Breast epithelium (tissue), 4 donors: ENCODE results near the gene WLS. TPM values are rescaled to one million over a fixed set of nuclear protein-coding genes. Genes with fewer than 3 reads are reported as not detected.

Experiments
- DNase-seq, 2 donors: peaks; one replicate each; pipeline ENCODE4 v3.0.0-alpha.2; 2019; ENCODE audit warnings: low spot score in 2 of 2
- H3K27ac ChIP-seq, 2 donors: fragments of 200-600 bp; sonication (generic) in 1 of 2; one replicate each; pipeline ENCODE4 v1.5.1; 2016 to 2019; ENCODE audit warnings: mild to moderate bottlenecking in 1 of 2
- H3K27me3 ChIP-seq, 2 donors: fragments of 200-600 bp; sonication (generic) in 1 of 2; one replicate each; pipeline versions ENCODE4 v1.5.1 to v1.6.0; 2017 to 2019; ENCODE audit warnings: control low read depth in 1 of 2, mild to moderate bottlenecking in 1 of 2
- H3K36me3 ChIP-seq: fragments of 200-600 bp; one replicate; pipeline ENCODE4 v1.5.1; 2019
- H3K4me1 ChIP-seq, 2 donors: fragments of 200-600 bp; sonication (generic); one replicate each; pipeline ENCODE4 v1.5.1; 2016 to 2019; ENCODE audit warnings: control low read depth in 1 of 2
- H3K4me3 ChIP-seq, 3 donors: fragments of 200-600 bp; sonication (generic); 1 replicate in 2 of 3; 2 replicates in 1 of 3; pipeline ENCODE4 v1.5.1; 2016 to 2019; ENCODE audit warnings: mild to moderate bottlenecking in 3 of 3, moderate library complexity in 2 of 3
- H3K9me3 ChIP-seq, 2 donors: fragments of 200-600 bp; sonication (generic) in 1 of 2; one replicate each; pipeline ENCODE4 v1.5.1; 2016 to 2019; ENCODE audit warnings: control low read depth in 1 of 2
- POLR2A ChIP-seq: fragments of 450-650 bp; IDR thresholded peaks from one replicate; pipeline ENCODE4 v1.6.1; 2016; ENCODE audit warnings: antibody characterized with exemption, mild to moderate bottlenecking, moderate library complexity
- POLR2AphosphoS5 ChIP-seq, 3 donors: sonication (generic); formaldehyde crosslinking; IDR thresholded peaks; one replicate each; pipeline ENCODE4 v1.6.1; 2017; ENCODE audit warnings: antibody characterized with exemption in 3 of 3
- intact Hi-C: fragments of 100-400 bp; cut with DNase I; formaldehyde crosslinking; loops from one replicate; pipeline ENCODE4 v1.15.1; 2023; ENCODE audit warnings: low total_unique reads
- total RNA-seq, 3 donors: library from RNA; depleted of rRNA; stranded (reverse); fragments of >200 nt; gene quantifications; one replicate each; pipeline ENCODE4 v1.1.0, GENCODE V29; 2016
- TF ChIP-seq, protein P1 (sequence below), 3 donors: fragments of 450-650 bp; IDR thresholded peaks; one replicate each; pipeline ENCODE4 v1.5.1; 2016 to 2017; ENCODE audit warnings: antibody characterized with exemption in 3 of 3, mild to moderate bottlenecking in 3 of 3, moderate library complexity in 3 of 3

The WLS gene
- total RNA-seq, 3 donors from 2014 or later, result 61.9 to 76.3 (median 62.8) TPM

DNA sequence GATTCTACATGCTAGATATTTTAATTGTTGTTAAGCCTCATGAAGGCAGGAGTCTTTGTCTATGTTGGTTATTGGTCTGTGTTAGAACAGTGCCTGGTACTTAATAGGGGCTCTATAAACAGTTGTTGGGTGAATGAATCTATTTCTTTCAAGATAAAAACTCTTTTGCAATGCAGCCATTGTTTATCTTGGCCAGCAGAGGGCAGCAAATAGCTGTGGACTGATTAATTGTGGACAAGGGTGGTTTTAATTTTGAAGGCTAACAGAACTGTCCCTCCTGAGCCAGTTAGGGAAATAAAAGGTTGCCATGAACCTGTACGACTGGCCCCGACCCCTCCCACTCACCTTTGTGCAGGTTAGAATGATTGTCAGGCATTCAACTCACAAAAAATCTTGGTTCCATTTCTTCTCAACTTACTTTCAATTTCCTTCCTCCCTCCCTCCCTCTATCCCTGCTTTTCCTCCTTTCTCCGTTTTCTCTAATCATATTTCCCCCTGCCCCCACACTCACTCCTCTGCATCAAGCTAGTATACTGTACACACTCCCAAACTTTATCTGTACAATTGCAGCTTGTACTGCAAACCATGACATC is 115.6 kb downstream of the WLS start:
- H3K4me3 ChIP-seq, result peak overlapping the region in 2 of 3 donors; percentile 26 to 54
- intact Hi-C loops, result loop anchor here (2.0 to 5.0 kb wide), 2 partner anchors 66 to 231 kb away; no protein-coding TSS in a partner anchor

DNA sequence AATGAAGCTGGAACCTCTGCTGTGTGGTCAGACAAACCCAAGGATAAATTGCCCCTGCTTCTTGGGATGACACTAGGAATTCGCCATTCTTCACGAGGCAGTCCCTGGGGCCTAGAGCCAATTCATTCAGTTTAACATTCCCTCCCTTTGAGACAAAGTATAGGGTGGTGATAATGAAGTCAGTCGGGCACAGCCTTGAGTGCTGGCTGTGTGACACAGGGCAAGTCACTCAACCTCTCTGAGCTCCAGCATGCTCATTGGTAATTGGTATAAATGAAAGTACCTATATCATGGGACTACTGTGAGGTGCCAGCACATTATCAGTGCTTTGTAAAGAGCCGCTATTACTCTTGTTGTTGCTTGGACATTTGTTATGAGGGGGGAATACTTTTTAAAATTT is 117.0 kb downstream of the WLS start:
- H3K4me3 ChIP-seq, result no peak overlapping the region
- H3K36me3 ChIP-seq, result no peaks in the 10 kb centered on the region
- no peak for DNase-seq
- TF ChIP-seq POLR2A (no peak), POLR2AphosphoS5 (IDR thresholded peaks at IDR 0.05) (no peak)
- TF ChIP-seq, protein P1, sequence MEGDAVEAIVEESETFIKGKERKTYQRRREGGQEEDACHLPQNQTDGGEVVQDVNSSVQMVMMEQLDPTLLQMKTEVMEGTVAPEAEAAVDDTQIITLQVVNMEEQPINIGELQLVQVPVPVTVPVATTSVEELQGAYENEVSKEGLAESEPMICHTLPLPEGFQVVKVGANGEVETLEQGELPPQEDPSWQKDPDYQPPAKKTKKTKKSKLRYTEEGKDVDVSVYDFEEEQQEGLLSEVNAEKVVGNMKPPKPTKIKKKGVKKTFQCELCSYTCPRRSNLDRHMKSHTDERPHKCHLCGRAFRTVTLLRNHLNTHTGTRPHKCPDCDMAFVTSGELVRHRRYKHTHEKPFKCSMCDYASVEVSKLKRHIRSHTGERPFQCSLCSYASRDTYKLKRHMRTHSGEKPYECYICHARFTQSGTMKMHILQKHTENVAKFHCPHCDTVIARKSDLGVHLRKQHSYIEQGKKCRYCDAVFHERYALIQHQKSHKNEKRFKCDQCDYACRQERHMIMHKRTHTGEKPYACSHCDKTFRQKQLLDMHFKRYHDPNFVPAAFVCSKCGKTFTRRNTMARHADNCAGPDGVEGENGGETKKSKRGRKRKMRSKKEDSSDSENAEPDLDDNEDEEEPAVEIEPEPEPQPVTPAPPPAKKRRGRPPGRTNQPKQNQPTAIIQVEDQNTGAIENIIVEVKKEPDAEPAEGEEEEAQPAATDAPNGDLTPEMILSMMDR (IDR thresholded peaks at IDR 0.05), result no peak
- no peaks in the 10 kb centered on the region for H3K27me3 ChIP-seq
- intact Hi-C loops, result loop anchor here (5.0 kb wide), 1 partner anchor 232 kb away; no protein-coding TSS in a partner anchor
- H3K4me1 ChIP-seq, result no peaks in the 10 kb centered on the region
- H3K9me3 ChIP-seq, result no peaks in the 10 kb centered on the region
- H3K27ac ChIP-seq, result no peak overlapping the region

More for the DNA sequence above, 115.6 kb downstream of the WLS start:
- Histone ChIP-seq H3K36me3 (no peaks in the 10 kb centered on the region), H3K4me1 (no peaks in the 10 kb centered on the region), H3K9me3 (no peaks in the 10 kb centered on the region), H3K27ac (peak overlapping the region in 1 of 2 donors; percentile 12), H3K27me3 (no peaks in the 10 kb centered on the region)
- no peak for DNase-seq
- no peak for TF ChIP-seq POLR2A
- TF ChIP-seq, protein P1 (IDR thresholded peaks at IDR 0.05), result peak; percentile 79 to 94 (median 86)
- no peak for TF ChIP-seq POLR2AphosphoS5 (IDR thresholded peaks at IDR 0.05)

DNA sequence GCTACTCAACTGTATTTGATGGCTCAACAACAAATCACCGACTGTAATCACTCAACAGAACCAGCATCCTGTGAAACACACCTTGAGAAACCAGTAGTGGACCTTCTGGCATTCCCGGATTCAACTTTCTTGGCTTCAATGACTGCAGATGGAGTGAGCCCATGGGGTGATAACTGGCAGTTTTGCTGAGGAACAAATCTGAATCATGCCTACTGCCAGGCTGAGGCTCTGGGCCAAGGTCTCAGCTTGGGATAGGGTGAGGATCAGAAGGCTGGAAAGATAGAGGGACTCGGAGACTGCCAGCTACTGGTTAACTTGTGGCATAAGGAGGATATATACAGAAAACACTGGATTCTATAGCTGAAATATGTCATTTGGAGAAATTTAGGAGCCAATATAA is 118.4 kb downstream of the WLS start:
- H3K9me3 ChIP-seq, result no peaks in the 10 kb centered on the region
- H3K27ac ChIP-seq, result no peak overlapping the region
- no peaks in the 10 kb centered on the region for H3K36me3 ChIP-seq
- H3K27me3 ChIP-seq, result no peaks in the 10 kb centered on the region
- no peak overlapping the region for H3K4me3 ChIP-seq
- no peaks in the 10 kb centered on the region for H3K4me1 ChIP-seq
- DNase-seq, result no peak
- intact Hi-C loops, result no loop called here
- TF ChIP-seq POLR2A, result no peak
- TF ChIP-seq, protein P1 (IDR thresholded peaks at IDR 0.05), result no peak
- no peak for TF ChIP-seq POLR2AphosphoS5 (IDR thresholded peaks at IDR 0.05)

DNA sequence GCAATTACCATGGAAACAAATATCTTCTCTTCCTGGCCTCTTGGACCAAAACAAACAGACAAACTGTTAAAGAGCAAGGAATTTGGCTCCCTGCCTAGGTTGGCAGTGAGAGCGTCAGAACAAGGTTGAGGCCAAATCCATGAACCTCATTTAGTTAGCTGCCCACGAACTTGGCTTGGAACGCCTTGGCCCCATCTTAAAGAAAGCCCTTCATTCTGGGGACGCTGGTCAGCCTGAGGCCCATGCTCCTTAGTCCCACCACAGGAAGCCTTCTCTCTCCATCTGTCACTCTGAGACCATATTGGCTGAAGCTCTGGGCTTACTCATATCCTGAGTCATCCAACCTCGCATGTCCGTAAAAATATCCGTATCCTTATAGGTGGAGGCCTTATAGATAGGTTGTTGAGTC is 119.5 kb downstream of the WLS start:
- TF ChIP-seq POLR2A (no peak), POLR2AphosphoS5 (IDR thresholded peaks at IDR 0.05) (no peak)
- TF ChIP-seq, protein P1 (IDR thresholded peaks at IDR 0.05), result no peak
- peak overlapping the region in 1 of 2 donors; percentile 33 for H3K27ac ChIP-seq
- DNase-seq, result peak in 1 of 2 donors; percentile 65
- H3K9me3 ChIP-seq, result no peaks in the 10 kb centered on the region
- H3K27me3 ChIP-seq, result no peaks in the 10 kb centered on the region
- no peak overlapping the region for H3K4me3 ChIP-seq
- H3K36me3 ChIP-seq, result no peaks in the 10 kb centered on the region
- intact Hi-C loops, result no loop called here
- H3K4me1 ChIP-seq, result no peaks in the 10 kb centered on the region

DNA sequence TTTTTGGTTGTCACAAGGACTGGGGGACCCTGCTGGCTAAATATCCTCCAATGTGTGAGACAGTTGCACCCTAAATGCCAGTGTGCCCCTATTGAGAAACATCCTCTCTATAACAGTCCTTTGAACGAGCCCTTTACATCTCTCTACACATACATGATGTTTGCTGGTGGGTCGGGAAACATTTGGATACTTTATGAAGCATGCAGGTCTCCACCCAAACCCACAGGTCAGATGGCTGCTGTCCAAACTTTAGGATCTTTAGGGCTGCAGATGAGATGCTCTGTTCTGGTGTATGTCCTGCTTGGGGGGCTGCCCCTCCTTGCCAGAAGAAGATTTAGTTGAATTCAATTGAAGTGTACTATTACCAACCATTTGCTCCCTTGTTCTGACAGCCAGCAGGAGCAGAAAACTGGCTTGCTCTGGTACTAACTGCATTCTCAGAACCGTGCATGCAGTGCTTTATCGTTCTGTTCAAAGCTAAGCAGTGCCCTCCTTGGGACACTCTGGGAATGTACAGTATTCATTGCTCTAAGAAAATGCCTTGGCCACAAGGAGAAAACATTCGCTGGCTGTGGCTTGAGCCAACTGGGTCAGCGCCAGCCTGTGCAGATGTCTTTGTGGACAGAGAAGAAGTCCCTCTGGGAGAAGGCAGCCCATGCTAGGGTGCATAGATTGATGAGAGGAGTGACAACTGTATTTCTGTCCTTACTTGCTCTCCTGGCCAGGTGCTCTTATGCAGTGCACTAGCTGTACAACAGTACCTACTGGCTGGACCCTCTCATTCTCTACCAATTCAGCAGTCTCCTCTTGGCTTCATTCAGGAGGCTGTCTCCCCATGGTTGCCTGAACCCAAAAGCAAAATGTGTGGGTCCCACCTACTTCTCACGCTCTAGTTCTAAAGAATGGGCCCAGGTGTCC is 120.5 kb downstream of the WLS start:
- peak; percentile 62 to 72 for DNase-seq
- no peaks in the 10 kb centered on the region for H3K36me3 ChIP-seq
- H3K4me1 ChIP-seq, result no peaks in the 10 kb centered on the region
- no peaks in the 10 kb centered on the region for H3K9me3 ChIP-seq
- no peak overlapping the region for H3K4me3 ChIP-seq
- no peak overlapping the region for H3K27ac ChIP-seq
- H3K27me3 ChIP-seq, result no peaks in the 10 kb centered on the region
- TF ChIP-seq POLR2AphosphoS5 (IDR thresholded peaks at IDR 0.05) (peak in 1 of 3 donors; percentile 44), POLR2A (no peak)
- TF ChIP-seq, protein P1 (IDR thresholded peaks at IDR 0.05), result peak in 2 of 3 donors; percentile 66 to 73
- intact Hi-C loops, result no loop called here
